ENCODE data around the gene COPB2.

DNA sequence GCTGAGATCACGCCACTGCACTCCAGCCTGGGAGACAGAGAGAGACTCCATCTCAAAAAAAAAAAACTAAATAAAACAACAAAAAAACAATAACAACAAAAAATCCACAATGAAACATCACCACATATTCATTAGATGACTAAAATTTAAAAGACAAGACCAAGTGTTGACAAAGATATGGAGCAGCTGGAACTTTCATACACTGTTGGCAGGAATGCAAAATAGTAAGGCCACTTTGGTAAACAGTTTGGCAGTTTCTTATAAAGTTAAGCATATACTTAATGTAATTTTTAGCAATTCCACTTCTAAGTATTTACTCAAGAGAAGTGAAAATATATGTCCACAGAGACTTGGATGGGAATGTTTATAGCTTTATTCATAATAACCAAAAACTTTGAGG is 43.6 kb upstream of the COPB2 start:
- TF ChIP-seq, protein P1, sequence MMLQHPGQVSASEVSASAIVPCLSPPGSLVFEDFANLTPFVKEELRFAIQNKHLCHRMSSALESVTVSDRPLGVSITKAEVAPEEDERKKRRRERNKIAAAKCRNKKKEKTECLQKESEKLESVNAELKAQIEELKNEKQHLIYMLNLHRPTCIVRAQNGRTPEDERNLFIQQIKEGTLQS (IDR thresholded peaks at IDR 0.05; ENCODE audit: insufficient read depth, low read depth, low read length), result no peak
- TF ChIP-seq, protein P2, sequence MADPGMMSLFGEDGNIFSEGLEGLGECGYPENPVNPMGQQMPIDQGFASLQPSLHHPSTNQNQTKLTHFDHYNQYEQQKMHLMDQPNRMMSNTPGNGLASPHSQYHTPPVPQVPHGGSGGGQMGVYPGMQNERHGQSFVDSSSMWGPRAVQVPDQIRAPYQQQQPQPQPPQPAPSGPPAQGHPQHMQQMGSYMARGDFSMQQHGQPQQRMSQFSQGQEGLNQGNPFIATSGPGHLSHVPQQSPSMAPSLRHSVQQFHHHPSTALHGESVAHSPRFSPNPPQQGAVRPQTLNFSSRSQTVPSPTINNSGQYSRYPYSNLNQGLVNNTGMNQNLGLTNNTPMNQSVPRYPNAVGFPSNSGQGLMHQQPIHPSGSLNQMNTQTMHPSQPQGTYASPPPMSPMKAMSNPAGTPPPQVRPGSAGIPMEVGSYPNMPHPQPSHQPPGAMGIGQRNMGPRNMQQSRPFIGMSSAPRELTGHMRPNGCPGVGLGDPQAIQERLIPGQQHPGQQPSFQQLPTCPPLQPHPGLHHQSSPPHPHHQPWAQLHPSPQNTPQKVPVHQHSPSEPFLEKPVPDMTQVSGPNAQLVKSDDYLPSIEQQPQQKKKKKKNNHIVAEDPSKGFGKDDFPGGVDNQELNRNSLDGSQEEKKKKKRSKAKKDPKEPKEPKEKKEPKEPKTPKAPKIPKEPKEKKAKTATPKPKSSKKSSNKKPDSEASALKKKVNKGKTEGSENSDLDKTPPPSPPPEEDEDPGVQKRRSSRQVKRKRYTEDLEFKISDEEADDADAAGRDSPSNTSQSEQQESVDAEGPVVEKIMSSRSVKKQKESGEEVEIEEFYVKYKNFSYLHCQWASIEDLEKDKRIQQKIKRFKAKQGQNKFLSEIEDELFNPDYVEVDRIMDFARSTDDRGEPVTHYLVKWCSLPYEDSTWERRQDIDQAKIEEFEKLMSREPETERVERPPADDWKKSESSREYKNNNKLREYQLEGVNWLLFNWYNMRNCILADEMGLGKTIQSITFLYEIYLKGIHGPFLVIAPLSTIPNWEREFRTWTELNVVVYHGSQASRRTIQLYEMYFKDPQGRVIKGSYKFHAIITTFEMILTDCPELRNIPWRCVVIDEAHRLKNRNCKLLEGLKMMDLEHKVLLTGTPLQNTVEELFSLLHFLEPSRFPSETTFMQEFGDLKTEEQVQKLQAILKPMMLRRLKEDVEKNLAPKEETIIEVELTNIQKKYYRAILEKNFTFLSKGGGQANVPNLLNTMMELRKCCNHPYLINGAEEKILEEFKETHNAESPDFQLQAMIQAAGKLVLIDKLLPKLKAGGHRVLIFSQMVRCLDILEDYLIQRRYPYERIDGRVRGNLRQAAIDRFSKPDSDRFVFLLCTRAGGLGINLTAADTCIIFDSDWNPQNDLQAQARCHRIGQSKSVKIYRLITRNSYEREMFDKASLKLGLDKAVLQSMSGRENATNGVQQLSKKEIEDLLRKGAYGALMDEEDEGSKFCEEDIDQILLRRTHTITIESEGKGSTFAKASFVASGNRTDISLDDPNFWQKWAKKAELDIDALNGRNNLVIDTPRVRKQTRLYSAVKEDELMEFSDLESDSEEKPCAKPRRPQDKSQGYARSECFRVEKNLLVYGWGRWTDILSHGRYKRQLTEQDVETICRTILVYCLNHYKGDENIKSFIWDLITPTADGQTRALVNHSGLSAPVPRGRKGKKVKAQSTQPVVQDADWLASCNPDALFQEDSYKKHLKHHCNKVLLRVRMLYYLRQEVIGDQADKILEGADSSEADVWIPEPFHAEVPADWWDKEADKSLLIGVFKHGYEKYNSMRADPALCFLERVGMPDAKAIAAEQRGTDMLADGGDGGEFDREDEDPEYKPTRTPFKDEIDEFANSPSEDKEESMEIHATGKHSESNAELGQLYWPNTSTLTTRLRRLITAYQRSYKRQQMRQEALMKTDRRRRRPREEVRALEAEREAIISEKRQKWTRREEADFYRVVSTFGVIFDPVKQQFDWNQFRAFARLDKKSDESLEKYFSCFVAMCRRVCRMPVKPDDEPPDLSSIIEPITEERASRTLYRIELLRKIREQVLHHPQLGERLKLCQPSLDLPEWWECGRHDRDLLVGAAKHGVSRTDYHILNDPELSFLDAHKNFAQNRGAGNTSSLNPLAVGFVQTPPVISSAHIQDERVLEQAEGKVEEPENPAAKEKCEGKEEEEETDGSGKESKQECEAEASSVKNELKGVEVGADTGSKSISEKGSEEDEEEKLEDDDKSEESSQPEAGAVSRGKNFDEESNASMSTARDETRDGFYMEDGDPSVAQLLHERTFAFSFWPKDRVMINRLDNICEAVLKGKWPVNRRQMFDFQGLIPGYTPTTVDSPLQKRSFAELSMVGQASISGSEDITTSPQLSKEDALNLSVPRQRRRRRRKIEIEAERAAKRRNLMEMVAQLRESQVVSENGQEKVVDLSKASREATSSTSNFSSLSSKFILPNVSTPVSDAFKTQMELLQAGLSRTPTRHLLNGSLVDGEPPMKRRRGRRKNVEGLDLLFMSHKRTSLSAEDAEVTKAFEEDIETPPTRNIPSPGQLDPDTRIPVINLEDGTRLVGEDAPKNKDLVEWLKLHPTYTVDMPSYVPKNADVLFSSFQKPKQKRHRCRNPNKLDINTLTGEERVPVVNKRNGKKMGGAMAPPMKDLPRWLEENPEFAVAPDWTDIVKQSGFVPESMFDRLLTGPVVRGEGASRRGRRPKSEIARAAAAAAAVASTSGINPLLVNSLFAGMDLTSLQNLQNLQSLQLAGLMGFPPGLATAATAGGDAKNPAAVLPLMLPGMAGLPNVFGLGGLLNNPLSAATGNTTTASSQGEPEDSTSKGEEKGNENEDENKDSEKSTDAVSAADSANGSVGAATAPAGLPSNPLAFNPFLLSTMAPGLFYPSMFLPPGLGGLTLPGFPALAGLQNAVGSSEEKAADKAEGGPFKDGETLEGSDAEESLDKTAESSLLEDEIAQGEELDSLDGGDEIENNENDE (IDR thresholded peaks at IDR 0.05; ENCODE audit: insufficient replicate concordance, low read length), result no peak
- TF ChIP-seq, protein P3, sequence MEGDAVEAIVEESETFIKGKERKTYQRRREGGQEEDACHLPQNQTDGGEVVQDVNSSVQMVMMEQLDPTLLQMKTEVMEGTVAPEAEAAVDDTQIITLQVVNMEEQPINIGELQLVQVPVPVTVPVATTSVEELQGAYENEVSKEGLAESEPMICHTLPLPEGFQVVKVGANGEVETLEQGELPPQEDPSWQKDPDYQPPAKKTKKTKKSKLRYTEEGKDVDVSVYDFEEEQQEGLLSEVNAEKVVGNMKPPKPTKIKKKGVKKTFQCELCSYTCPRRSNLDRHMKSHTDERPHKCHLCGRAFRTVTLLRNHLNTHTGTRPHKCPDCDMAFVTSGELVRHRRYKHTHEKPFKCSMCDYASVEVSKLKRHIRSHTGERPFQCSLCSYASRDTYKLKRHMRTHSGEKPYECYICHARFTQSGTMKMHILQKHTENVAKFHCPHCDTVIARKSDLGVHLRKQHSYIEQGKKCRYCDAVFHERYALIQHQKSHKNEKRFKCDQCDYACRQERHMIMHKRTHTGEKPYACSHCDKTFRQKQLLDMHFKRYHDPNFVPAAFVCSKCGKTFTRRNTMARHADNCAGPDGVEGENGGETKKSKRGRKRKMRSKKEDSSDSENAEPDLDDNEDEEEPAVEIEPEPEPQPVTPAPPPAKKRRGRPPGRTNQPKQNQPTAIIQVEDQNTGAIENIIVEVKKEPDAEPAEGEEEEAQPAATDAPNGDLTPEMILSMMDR (IDR thresholded peaks at IDR 0.05; ENCODE audit: control extremely low read depth in 1 of 3, insufficient read depth in 1 of 3, low read depth in 1 of 3, low read length in 3 of 3), result no peak
- TF ChIP-seq EZH2 (IDR thresholded peaks at IDR 0.05; ENCODE audit: low read depth, low read length, severe bottlenecking), result no peak
- no peak for TF ChIP-seq BRCA1 (IDR thresholded peaks at IDR 0.05; ENCODE audit: low read depth, low read length)
- TF ChIP-seq POU5F1 (IDR thresholded peaks at IDR 0.05; ENCODE audit: low read depth, low read length), result no peak
- TF ChIP-seq, protein P4, sequence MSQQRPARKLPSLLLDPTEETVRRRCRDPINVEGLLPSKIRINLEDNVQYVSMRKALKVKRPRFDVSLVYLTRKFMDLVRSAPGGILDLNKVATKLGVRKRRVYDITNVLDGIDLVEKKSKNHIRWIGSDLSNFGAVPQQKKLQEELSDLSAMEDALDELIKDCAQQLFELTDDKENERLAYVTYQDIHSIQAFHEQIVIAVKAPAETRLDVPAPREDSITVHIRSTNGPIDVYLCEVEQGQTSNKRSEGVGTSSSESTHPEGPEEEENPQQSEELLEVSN (IDR thresholded peaks at IDR 0.05), result no peak
- no peak for TF ChIP-seq POLR2A (IDR thresholded peaks at IDR 0.05; ENCODE audit: control extremely low read depth in 1 of 2, low read depth in 2 of 2, low read length in 2 of 2)
- no peak for TF ChIP-seq CBX8 (IDR thresholded peaks at IDR 0.05; ENCODE audit: borderline replicate concordance, low read depth, low read length)
- TF ChIP-seq GABPA (IDR thresholded peaks at IDR 0.05; ENCODE audit: borderline replicate concordance, insufficient read depth, low read length), result no peak

Data from H1 (cell line).